Measurements from ENCODE around the gene TMPRSS11B.

DNA sequence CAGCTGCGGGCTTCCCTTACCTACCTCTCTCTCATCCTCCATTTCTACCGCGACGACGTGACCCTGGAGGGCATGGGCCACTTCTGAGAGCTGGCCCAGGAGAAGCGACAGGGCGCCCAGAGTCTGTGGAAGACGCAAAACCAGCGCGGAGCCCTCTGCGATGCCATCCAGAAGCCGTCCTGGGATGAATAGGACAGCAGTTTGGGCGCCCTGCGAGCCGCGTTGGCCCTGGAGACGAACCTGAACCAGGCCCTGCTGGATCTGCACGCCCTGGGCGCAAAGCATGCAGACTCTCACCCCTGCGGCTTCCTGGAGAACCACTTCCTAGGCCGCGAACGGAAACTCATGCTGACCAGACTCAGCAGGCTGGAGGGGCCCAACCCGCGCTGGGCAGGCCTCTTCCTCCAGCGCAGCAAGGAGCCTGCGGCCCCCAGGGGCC lies 63.1 kb downstream of the TMPRSS11B start:
- TF ChIP-seq CTCF (IDR thresholded peaks at IDR 0.05) (no peak), POLR2AphosphoS5 (IDR thresholded peaks at IDR 0.05) (no peak), POLR2A (IDR thresholded peaks at IDR 0.05; ENCODE audit: low read depth) (no peak)

Measured in esophagus muscularis mucosa (tissue), 3 donors.